ENCODE measurements around the gene SERINC3. TPM values are rescaled to one million over a fixed set of nuclear protein-coding genes. Genes with fewer than 3 reads are reported as not detected.

SERINC3 gene
- total and polyA plus RNA-seq, 2 of the 13 experiments (the other 11 are each of a cell fraction or from before 2014, with no cell fraction given): 82.0 to 226 TPM

DNA sequence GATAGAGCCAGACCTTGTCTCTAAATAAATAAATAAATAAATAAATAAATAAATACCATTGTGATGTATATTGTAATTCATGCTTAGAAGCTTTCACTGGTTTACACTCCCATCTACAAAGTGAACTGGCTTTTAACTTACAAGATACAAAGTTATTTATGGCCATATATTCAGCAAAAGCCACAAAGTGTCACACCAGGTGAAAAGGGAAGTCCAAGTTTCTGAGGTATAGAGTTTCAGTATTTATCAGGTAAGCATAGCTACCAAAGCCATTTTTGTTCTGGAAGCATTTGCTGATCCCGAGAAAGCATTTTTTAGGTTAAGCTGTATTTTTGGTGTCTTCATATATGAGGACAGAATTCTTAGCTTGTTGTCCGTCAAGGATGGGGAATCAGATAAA lies 38.4 kb upstream of the SERINC3 start:
- H3K79me2 ChIP-seq (ENCODE audit: insufficient read depth, low read length): peaks cover 2% of the 10 kb centered on the region
- 96% methylated on average over 2 of the region's 2 CpGs for WGBS (ENCODE audit: low lambda C conversion rate)
- in situ Hi-C loops (cut with HindIII; ENCODE audit: extremely low pct_ligation_motif_present, low pct_unique_long_range_greater_than_20kb) (no loop called here), intact Hi-C loops (cut with micrococcal nuclease; ENCODE audit: unreplicated experiment) (no loop called here)
- H3K4me3 ChIP-seq (replicated peaks in 1 of 3; ENCODE audit: insufficient read depth in 1 of 3, low read depth in 2 of 3, low read length in 3 of 3): no peak overlapping the region
- BruUV-seq (replicated peaks): no TSS peak
- H4K20me1 ChIP-seq (ENCODE audit: insufficient read depth, low read length): no peaks in the 10 kb centered on the region
- no peak overlapping the region for H3K27ac ChIP-seq (ENCODE audit: extremely low read length, insufficient read depth, low read length)
- ChIA-PET CTCF (ENCODE audit: low intra/inter-chr PET ratio, low total read pairs) (no interaction called here), POLR2A (no interaction called here)
- ATAC-seq (no peak), FAIRE-seq (no peak), DNase-seq (ENCODE audit: low spot score) (no peak)
- no peak overlapping the region for H2AFZ ChIP-seq (ENCODE audit: low read length)
- no peaks in the 10 kb centered on the region for H3K9me3 ChIP-seq (ENCODE audit: low read length)
- no peak overlapping the region for H3K9ac ChIP-seq (ENCODE audit: insufficient read depth, low read depth, low read length)
- no peaks in the 10 kb centered on the region for H3K27me3 ChIP-seq (ENCODE audit: control insufficient read depth in 1 of 2, insufficient read depth in 2 of 2, low read length in 2 of 2)
- no peaks in the 10 kb centered on the region for H3K4me1 ChIP-seq (ENCODE audit: insufficient read depth, low read length)
- TF ChIP-seq, protein P1, sequence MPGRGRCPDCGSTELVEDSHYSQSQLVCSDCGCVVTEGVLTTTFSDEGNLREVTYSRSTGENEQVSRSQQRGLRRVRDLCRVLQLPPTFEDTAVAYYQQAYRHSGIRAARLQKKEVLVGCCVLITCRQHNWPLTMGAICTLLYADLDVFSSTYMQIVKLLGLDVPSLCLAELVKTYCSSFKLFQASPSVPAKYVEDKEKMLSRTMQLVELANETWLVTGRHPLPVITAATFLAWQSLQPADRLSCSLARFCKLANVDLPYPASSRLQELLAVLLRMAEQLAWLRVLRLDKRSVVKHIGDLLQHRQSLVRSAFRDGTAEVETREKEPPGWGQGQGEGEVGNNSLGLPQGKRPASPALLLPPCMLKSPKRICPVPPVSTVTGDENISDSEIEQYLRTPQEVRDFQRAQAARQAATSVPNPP (CRISPR knock-in tag; IDR thresholded peaks at IDR 0.05): no peak
- TF ChIP-seq GATAD1 (CRISPR knock-in tag; IDR thresholded peaks at IDR 0.05): no peak
- no peak for TF ChIP-seq ZNF180 (CRISPR knock-in tag; IDR thresholded peaks at IDR 0.05; ENCODE audit: borderline replicate concordance, low read depth)
- TF ChIP-seq HINFP (CRISPR knock-in tag; IDR thresholded peaks at IDR 0.05; ENCODE audit: low read depth): no peak
- TF ChIP-seq ZNF749 (CRISPR knock-in tag; IDR thresholded peaks at IDR 0.05; ENCODE audit: borderline replicate concordance): no peak
- no peak for TF ChIP-seq FOSL2 (CRISPR knock-in tag; IDR thresholded peaks at IDR 0.05)
- no peak for TF ChIP-seq ZBTB14 (CRISPR knock-in tag; IDR thresholded peaks at IDR 0.05)
- TF ChIP-seq ZNF350 (CRISPR knock-in tag; IDR thresholded peaks at IDR 0.05; ENCODE audit: borderline replicate concordance, low read depth): no peak
- TF ChIP-seq POLR2AphosphoS5 (IDR thresholded peaks at IDR 0.05; ENCODE audit: low read depth, low read length): no peak
- no peak for TF ChIP-seq ZNF567 (CRISPR knock-in tag; IDR thresholded peaks at IDR 0.05; ENCODE audit: borderline replicate concordance)
- TF ChIP-seq, protein P2, sequence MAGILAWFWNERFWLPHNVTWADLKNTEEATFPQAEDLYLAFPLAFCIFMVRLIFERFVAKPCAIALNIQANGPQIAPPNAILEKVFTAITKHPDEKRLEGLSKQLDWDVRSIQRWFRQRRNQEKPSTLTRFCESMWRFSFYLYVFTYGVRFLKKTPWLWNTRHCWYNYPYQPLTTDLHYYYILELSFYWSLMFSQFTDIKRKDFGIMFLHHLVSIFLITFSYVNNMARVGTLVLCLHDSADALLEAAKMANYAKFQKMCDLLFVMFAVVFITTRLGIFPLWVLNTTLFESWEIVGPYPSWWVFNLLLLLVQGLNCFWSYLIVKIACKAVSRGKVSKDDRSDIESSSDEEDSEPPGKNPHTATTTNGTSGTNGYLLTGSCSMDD (CRISPR knock-in tag; IDR thresholded peaks at IDR 0.05): no peak
- TF ChIP-seq SRSF1 (optimal IDR thresholded peaks at IDR 0.05; ENCODE audit: low read depth, low read length): no peak
- TF ChIP-seq ZNF850 (CRISPR knock-in tag; conservative IDR thresholded peaks at IDR 0.05): no peak
- TF ChIP-seq SNAPC2 (CRISPR knock-in tag; IDR thresholded peaks at IDR 0.05): no peak
- no peak for TF ChIP-seq SAP130 (CRISPR knock-in tag; IDR thresholded peaks at IDR 0.05; ENCODE audit: low read depth)
- no peak for TF ChIP-seq CHD2 (IDR thresholded peaks at IDR 0.05; ENCODE audit: low read depth, low read length)
- TF ChIP-seq ZNF225 (CRISPR knock-in tag; IDR thresholded peaks at IDR 0.05): no peak
- TF ChIP-seq, protein P3, sequence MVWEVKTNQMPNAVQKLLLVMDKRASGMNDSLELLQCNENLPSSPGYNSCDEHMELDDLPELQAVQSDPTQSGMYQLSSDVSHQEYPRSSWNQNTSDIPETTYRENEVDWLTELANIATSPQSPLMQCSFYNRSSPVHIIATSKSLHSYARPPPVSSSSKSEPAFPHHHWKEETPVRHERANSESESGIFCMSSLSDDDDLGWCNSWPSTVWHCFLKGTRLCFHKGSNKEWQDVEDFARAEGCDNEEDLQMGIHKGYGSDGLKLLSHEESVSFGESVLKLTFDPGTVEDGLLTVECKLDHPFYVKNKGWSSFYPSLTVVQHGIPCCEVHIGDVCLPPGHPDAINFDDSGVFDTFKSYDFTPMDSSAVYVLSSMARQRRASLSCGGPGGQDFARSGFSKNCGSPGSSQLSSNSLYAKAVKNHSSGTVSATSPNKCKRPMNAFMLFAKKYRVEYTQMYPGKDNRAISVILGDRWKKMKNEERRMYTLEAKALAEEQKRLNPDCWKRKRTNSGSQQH (CRISPR knock-in tag; IDR thresholded peaks at IDR 0.05; ENCODE audit: low read depth): no peak
- no peak for TF ChIP-seq MEF2D (CRISPR knock-in tag; IDR thresholded peaks at IDR 0.05)
- no peaks in the 10 kb centered on the region for H3K36me3 ChIP-seq (replicated peaks in 1 of 2; ENCODE audit: control insufficient read depth in 1 of 2, insufficient read depth in 2 of 2, low read length in 2 of 2)
- no peak overlapping the region for H3K4me2 ChIP-seq (ENCODE audit: low read depth, low read length)
